Right kidney (tissue), 1 donor: ENCODE results near the gene DCAF4.
"Not testable (repeated sequence)": the region's sequence is repeated elsewhere in the genome, so short reads cannot be mapped to it uniquely, and the experiment has no call there.

ENCODE experiments used
- DNase-seq: peaks from one replicate; pipeline ENCODE4 v3.0.0-alpha.2; 2016

Gene DCAF4

DNA sequence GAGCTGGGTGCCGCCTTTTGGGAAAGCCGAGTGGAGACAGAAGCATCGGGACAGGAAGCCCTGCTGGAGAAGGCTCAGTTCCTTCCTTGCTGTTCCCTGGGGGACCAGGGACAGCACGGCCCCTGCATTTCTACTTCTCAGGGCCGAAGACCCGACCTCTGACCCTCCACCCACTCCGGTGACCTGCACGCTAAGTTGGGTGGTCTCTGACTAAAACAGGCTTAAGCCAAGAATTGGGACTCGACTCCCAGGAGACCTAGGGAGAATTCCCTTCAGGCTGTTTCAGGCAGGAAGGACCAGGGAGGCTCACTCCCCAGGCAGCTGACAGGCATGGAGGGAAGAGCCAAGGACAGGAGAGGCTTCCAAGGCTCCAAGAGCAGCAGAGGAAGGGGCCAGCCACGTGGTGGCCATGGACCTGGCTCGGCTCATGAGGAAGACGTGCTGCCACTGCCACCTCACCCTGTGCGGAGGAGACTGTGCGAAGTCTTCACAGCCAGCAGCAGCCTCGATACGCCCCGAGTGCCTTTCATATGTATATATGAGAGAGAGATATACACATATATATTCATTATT lies 43.9 kb downstream of the DCAF4 start:
- no peak for DNase-seq

DNA sequence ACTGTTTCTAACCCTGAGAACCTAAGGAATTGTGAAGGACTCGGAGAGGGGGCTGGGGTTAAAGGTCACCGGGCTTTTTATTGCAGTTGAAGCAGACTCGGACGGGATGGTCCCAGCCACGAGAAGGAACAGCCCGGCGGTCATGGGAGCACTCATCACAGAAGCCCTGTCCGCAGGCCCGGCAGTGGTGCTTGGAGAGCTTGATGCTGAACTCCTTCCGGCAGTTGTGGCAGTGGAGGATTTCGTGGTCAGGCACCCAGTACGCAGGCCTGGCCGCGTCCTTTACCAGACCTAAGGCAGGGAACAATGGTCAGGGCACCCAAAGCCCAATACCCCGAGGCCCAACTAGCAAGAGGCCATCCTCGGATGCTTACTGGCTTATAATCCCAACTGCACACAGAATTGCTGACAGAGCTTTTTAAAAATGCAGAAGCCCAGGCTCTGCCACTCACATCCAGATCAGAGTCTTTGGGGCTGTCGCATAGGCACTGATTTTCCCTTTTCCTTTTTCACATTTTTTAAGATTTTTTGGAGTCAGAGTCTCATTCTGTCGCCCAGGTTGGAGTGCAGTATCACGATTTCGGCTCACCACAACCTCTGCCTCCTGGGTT lies 44.7 kb downstream of the DCAF4 start:
- no peak for DNase-seq

DNA sequence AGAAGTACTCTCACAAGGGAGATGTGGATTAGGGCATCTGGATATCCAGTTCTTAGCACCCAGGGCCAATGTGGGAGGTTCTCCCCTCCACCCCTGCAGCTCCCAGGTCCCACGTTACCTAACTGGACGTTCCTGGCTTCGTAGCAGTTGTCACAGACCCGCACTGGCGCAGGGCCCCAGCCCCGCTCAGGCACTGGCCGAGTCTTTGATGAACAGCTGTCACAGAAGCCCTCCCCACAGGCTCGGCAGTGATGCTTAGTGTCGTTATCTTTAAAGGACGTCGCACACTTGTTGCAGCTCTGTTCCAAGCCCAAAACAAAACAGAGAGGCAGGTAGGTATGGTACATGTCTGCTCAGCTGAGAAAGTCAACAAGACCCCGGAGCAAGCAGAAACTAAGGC lies 48.4 kb downstream of the DCAF4 start:
- DNase-seq = no peak

DNA sequence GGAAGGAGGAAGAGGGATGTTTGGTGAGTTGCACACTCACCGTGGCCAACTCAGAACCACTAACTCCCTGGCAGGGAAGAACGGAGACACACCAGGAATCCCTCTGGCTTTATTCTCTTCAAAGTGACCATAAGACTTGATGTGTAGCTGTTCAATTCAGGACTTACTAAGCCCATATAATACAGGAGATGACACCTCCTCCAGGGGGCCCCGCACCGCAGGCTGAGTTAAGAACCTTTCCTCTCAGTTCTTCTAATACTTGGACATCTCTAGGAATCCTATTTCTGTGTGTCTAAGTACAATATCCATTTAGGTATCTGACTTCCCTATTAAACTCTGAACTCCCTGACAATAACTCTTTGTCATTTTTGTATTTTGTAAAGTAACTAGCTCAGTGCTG lies 49.5 kb downstream of the DCAF4 start:
- no peak for DNase-seq

DNA sequence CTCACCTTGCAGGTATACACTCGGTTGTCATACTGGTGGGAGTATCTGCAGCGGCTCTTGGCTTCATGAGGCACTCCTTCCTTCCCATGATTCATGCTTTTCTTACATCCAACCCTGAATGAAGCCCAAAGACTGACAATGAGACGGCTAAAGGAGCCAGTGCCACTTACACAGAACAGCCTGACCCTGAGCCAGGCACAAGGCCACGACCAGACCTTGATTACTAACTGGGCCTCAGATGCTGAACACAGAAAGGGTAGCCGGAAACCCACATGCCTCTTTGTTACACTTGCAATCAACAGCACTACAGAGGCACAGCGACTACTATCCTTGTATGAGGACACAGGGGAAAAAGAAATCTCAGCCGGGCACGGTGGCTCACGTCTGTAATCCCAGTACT lies 52.6 kb downstream of the DCAF4 start:
- DNase-seq = no peak

DNA sequence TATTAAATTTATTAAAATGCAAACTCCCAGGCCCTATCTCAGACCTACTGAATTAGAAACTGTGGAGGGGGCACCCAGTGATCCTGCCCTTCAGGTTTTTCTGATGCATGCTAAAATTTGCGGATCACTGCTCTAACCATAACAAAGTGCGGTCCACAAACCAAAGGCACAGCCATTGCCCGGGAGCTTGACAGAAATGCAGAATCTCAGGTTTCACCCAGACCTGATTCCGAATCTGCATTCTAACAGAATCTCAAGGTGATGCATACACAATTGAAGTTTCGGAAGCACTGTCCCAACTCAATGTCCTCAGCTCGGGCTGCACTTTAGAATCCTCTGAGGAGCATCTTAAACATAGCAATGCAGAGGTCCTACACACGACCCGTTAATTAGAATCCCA lies 54.6 kb downstream of the DCAF4 start:
- no peak for DNase-seq

DNA sequence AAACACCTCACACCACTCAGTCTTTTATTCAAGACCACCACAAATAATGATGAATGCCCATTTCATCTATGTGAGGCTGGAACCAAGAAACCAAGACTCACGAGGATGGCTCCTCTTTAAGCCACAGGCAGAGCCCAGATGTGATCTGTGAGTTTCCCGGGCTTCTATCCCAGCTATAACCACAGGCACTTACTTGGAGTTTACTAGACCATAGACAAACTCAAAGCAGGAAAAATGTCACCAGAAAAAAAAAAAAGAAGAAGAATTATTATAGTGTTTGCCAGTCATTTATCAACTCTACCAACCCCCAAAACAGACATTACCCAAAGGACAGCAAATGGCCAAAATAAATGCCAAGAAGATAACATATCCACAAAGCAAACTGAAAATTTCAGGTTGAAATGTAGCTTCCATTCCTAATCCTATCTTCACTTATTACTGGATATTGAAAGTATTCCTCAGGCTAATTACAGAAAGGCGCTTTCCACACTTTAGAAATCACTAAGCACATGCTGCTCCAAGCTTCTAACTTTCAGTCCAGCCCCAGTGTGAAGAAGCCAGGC lies 56.0 kb downstream of the DCAF4 start:
- no peak for DNase-seq

DNA sequence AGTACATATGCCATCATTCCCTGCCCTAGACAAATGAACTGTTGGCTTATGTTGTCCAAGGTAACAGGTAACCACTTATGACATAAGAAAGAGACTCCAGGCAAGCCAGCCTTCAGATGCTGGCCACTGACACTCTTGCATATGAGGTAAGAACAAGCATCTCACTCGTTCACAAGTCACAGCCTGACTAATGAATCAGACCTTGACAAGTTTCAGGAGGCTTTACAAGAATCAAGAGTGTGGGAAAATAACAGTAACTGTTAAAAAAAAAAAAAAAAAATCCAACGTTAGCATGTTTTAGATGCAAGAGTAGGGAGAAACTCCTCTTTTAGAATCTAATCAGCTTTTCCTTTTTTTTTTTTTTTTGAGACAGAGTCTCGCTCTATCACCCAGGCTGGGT lies 60.0 kb downstream of the DCAF4 start:
- no peak for DNase-seq

DNA sequence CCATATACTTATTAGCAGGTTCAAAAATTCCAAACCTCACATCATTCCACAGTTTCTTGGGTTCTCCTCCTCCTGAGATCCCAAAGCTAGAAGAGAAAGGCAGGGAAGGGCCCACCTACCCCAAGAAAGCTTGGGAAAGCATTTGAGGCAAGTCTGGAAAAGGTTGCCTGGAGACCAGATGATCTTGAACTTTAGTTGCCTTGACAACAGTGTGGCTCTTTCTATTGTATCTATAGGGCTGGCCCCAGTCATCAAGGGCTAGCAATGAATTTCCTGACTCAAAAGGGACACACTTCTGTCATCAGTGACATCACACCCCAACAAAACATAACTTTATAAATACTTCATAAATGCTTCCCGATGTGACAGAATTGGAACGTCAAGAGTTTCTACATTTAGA lies 60.6 kb downstream of the DCAF4 start:
- no peak for DNase-seq

DNA sequence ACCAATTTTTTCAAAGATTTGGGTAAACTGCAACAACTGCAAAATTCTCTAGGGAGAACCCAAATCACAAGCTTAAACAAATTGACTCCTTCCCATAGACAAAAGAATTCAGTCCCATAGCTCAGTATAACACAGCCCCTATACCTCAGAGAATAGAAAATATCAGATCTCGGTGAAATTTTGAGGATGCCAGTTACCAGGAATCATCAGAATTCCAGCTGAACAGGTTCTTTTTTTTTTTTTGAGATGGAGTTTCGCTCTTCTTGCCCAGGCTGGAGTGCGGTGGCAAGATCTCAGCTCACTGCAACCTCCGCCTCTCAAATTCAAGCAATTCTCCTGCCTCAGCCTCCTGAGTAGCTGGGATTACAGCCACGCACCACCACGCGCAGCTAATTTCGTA lies 63.9 kb downstream of the DCAF4 start:
- DNase-seq = no peak

DNA sequence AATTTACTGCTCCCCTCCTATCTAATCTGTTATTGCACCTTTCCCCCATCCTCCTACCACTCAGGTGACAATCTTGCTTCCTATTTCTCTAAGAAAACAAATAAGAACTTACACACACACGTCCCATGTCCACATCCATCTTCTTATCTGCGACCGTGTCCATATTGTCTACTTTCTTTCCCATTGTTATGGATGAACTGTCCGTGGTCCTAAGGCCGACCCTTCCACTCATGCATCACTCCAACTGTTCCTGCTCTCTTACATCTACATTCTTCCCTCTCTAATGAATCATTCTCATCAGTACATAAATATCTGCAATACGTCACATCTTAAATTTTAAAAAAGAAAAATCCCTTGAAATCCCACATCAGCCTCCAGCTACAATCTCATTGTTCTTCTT lies 70.7 kb downstream of the DCAF4 start:
- no peak for DNase-seq

DNA sequence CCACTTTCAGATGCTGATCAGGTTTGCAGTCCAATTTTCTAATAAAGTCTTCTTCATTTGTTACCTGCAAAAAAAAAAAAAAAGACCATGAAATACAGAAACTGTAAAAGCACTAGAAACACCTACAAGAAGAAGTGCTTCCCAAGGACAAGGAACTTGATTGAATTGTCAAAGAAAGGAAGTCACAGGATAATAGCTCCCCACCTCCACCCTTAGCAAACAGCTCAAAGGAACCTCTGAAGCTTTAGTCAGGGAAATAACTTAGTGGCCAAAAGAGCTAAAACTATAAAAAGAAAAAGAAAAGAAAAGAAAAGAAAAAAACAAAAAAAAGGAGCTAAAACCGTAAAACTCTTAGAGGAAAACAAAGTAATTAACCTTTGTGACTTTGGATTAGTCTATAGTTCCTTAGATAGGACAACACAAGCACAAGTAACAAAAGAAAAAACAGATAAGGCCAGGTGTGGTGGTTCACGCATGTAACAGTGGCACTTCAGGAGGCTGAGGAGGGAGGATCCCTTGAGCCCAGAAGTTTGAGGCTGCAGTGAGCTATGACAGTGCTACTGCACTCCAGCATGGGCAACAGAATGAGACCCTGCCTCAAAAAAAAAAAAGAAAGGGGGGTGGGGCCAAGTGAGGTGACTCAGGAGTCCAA lies 72.1 kb downstream of the DCAF4 start:
- DNase-seq = no peak

DNA sequence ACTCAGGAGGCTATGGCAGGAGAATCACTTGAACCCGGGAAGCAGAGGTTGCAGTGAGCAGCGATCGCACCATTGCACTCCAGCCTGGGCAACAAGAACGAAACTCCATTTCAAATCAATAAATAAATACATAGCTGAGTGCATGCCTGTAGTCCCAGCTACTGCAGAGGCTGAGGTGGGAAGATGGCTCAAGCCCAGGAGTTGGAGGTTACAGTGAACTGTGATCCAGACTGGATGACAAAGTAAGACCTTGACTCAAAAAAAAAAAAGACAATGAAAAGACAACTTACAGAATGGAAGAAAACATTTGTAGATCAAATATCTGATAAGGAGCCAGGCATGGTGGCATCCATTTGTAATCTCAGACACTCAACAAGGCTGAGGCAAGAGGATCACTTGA lies 73.1 kb downstream of the DCAF4 start:
- no peak for DNase-seq

DNA sequence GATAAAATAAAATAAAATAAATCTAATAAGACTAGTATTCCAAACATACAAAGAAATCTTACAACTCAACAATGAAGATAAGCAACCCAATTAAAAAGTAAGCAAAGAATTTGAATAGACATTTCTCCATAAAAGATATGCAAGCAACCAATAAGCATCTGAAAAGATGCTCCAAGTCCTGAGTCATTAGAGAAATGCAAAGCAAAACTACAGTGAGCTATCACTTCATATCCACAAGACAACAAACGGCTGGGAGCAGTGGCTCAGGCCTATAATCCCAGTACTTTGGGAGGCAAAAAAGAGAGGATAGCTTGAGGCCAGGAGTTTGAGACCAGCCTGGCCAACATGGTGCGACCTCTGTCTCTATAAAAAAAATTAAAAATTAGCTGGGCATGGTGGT lies 73.8 kb downstream of the DCAF4 start:
- DNase-seq = no peak

DNA sequence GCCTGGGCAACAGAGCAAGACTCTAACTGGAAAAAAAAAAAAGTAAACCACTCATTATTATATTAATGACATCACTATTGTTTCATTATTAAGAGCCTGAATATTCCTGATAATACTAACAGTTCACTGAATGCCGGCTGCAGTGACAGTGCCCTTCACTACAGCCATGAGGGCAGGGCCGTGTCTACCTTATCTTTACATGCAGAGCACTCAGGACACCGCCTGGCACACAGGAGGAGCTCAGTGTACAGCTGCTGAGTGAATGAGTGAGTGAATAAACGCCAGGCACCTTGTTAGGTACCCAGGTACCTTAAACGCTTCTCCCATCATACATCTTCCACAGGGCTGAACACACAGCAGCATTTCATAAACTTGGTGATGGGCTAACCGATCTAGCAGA lies 77.4 kb downstream of the DCAF4 start:
- no peak for DNase-seq

DNA sequence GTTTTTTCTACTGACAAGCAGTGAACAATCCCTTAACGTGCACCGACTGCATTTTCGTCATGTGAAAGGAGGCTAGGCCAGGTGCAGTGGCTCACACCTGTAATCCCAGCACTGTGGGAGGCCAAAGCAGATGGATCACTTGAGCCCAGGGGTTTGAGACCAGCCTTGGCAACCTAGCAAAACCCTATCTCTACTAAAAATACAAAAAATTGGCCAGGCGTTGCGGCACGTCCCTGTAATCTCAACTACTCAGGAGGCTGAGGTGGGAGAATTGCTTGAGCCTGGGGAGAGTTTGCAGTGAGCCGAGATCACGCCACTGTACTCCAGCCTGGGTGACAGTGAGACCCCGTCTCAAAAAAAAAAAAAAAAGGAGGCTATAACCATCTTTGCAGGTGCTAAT lies 78.4 kb downstream of the DCAF4 start:
- not testable (repeated sequence) for DNase-seq

DNA sequence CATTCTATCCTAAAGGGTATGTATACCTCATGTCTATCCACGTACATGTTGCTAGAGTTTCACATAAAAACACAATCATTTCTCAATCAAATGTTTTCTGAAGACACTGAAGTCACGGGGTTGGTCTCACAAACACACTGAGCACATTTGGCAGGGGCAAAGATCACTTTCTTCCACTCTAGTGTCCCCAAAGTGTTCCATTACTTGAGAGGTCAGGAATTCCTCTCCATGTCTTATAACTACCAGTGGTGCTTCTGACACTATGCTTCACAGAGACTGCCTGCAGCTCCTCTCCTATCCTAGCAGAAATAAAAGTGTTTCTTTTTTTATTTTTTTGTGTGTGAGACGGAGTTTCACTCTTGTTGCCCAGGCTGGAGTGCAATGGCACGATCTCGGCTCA lies 81.6 kb downstream of the DCAF4 start:
- DNase-seq = no peak

DNA sequence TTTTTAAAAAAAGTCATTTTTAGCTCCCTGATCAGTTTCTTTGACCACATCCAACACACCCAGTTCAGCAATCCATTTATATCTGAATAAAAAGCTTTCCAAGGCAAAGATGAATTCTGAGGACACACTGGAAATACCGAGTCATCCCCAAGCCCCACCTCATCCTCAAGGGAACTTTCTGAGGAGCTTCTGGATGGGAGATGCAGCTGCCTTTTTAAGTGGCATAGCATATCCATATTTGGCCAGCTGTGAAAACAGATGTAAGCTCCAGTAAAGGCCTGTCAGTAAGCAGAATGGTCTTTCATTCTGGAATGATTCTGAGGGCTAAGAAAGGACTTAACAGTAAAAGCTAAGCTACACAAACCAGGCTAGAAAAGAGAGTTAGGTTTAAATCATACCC lies 82.2 kb downstream of the DCAF4 start:
- DNase-seq = no peak
